Thyroid gland (tissue), 4 donors: ENCODE measurements around the gene BPHL. TPM values are rescaled to one million over a fixed set of nuclear protein-coding genes. Genes with fewer than 3 reads are reported as not detected.

Experiments
- DNase-seq, 2 donors: peaks; one replicate each; pipeline ENCODE4 v3.0.0-alpha.2; 2019
- H3K27ac ChIP-seq, 3 donors: fragments of 200-600 bp; sonication (generic); 1 replicate in 2 of 3; 2 replicates in 1 of 3; pipeline ENCODE4 v1.5.1; 2016 to 2019; ENCODE audit warnings: mild to moderate bottlenecking in 1 of 3, moderate library complexity in 1 of 3
- H3K27me3 ChIP-seq: fragments of 200-600 bp; sonication (generic); one replicate; pipeline ENCODE4 v1.5.1; 2019
- H3K36me3 ChIP-seq, 2 donors: fragments of 200-600 bp; sonication (generic); one replicate each; pipeline ENCODE4 v1.5.1; 2016 to 2019
- H3K4me1 ChIP-seq, 2 donors: fragments of 200-600 bp; sonication (generic); one replicate each; pipeline ENCODE4 v1.5.1; 2017 to 2019
- H3K4me3 ChIP-seq, 3 donors: fragments of 200-600 bp; sonication (generic); replicated peaks in 1 of 3; 1 replicate in 2 of 3; 2 replicates in 1 of 3; pipeline ENCODE4 v1.5.1; 2016; ENCODE audit warnings: mild to moderate bottlenecking in 1 of 3
- H3K9me3 ChIP-seq: fragments of 200-600 bp; sonication (generic); one replicate; pipeline ENCODE4 v1.5.1; 2017
- CTCF ChIP-seq, 6 experiments: fragments of 200-600 bp in 3 of 6; fragments of 450-650 bp in 3 of 6; sonication (generic) in 3 of 6; IDR thresholded peaks; one replicate each; pipeline ENCODE4 v1.5.1; 2016 to 2019; ENCODE audit warnings: antibody characterized with exemption in 6 of 6, mild to moderate bottlenecking in 2 of 6, inconsistent platforms in 1 of 6, moderate library complexity in 1 of 6
- POLR2A ChIP-seq, 2 donors: fragments of 450-650 bp; IDR thresholded peaks; one replicate each; pipeline ENCODE4 v1.6.1; 2017; ENCODE audit warnings: antibody characterized with exemption in 2 of 2, mild to moderate bottlenecking in 2 of 2, moderate library complexity in 1 of 2
- WGBS, 2 donors: methylation state at CpG; one replicate each; pipeline ENCODE4 v1.1.5; 2017; 5-methylcytosine and 5-hydroxymethylcytosine counted together
- intact Hi-C: fragments of 100-400 bp; cut with DNase I; formaldehyde crosslinking; loops from one replicate; pipeline ENCODE4 v1.15.1; 2023
- total RNA-seq, 4 donors: library from RNA; depleted of rRNA; stranded (reverse); fragments of >200 nt; gene quantifications; one replicate each; pipeline ENCODE4 v1.2.3, GENCODE V29; 2016

Gene BPHL
- total RNA-seq, 4 donors from 2014 or later = 8.6 to 17.5 (median 11.9) TPM

GRCh38 chr6:3159805-3160781, 41.6 kb downstream of the BPHL start:
- no peaks in the 10 kb centered on the region for H3K36me3 ChIP-seq
- WGBS, 2 donors = 76 to 77% methylated on average over 29 to 31 of the region's 31 CpGs
- no peaks in the 10 kb centered on the region for H3K27me3 ChIP-seq
- no peak for DNase-seq
- no peaks in the 10 kb centered on the region for H3K9me3 ChIP-seq
- H3K4me1 ChIP-seq = peaks cover 4 to 9% of the 10 kb centered on the region in 2 donors
- no peak overlapping the region for H3K4me3 ChIP-seq
- TF ChIP-seq POLR2A (IDR thresholded peaks at IDR 0.05) = no peak
- TF ChIP-seq CTCF (IDR thresholded peaks at IDR 0.05) = no peak
- H3K27ac ChIP-seq = no peak overlapping the region
- intact Hi-C loops = no loop called here

GRCh38 chr6:3162067-3162497, 43.6 kb downstream of the BPHL start:
- TF ChIP-seq POLR2A (IDR thresholded peaks at IDR 0.05) = no peak
- no peak for TF ChIP-seq CTCF (IDR thresholded peaks at IDR 0.05)
- intact Hi-C loops = no loop called here
- Histone ChIP-seq H3K4me3 (no peak overlapping the region), H3K4me1 (peaks cover 3 to 4% of the 10 kb centered on the region in 2 donors), H3K36me3 (no peaks in the 10 kb centered on the region), H3K27ac (peak overlapping the region in 2 of 3 donors; percentile 74 to 81), H3K9me3 (no peaks in the 10 kb centered on the region), H3K27me3 (no peaks in the 10 kb centered on the region)
- 53 to 73% methylated on average over 6 to 7 of the region's 7 CpGs for WGBS, 2 donors
- no peak for DNase-seq

GRCh38 chr6:3162565-3163247, 44.2 kb downstream of the BPHL start:
- Histone ChIP-seq H3K4me1 (peaks cover 3 to 4% of the 10 kb centered on the region in 2 donors), H3K27me3 (no peaks in the 10 kb centered on the region), H3K4me3 (peak overlapping the region; percentile 12 to 53 (median 51)), H3K27ac (peak overlapping the region; percentile 51 to 81 (median 74)), H3K9me3 (no peaks in the 10 kb centered on the region), H3K36me3 (no peaks in the 10 kb centered on the region)
- intact Hi-C loops = no loop called here
- 0% methylated on average over 14 to 33 of the region's 74 CpGs for WGBS, 2 donors
- peak; percentile 76 for DNase-seq
- TF ChIP-seq POLR2A (IDR thresholded peaks at IDR 0.05) (peak in 1 of 2 donors; percentile 58), CTCF (IDR thresholded peaks at IDR 0.05) (peak in 1 of 6 experiments; percentile 16)

- TF ChIP-seq POLR2A (IDR thresholded peaks at IDR 0.05) = no peak
- no peak for TF ChIP-seq CTCF (IDR thresholded peaks at IDR 0.05)
- 29 to 31% methylated on average over 13 of the region's 13 CpGs for WGBS, 2 donors
- intact Hi-C loops = no loop called here
- H3K9me3 ChIP-seq = no peaks in the 10 kb centered on the region
- H3K4me3 ChIP-seq = peak overlapping the region in 1 of 3 donors; percentile 51
- no peak for DNase-seq
- H3K36me3 ChIP-seq = no peaks in the 10 kb centered on the region
- peaks cover 3 to 4% of the 10 kb centered on the region in 2 donors for H3K4me1 ChIP-seq
- H3K27me3 ChIP-seq = no peaks in the 10 kb centered on the region
- H3K27ac ChIP-seq = peak overlapping the region in 1 of 3 donors; percentile 74
These were observed 44.7 kb downstream of the BPHL start for GRCh38 chr6:3163248-3163594.
